Adrenal gland (tissue), 12 donors: Measurements from ENCODE around the gene CDKAL1. TPM values are rescaled to one million over a fixed set of nuclear protein-coding genes. Genes with fewer than 3 reads are reported as not detected.

Experiments used
- DNase-seq, 7 donors: peaks; one replicate each; pipeline ENCODE4 v3.0.0-alpha.2; 2019 to 2020
- H3K27ac ChIP-seq, 5 donors: fragments of 200-600 bp; sonication (generic) in 4 of 5; 1 replicate in 3 of 5; 2 replicates in 2 of 5; pipeline versions ENCODE4 v1.5.1 to v1.8.0; 2016 to 2020; ENCODE audit warnings: mild to moderate bottlenecking in 1 of 5
- H3K27me3 ChIP-seq: fragments of 200-600 bp; 2 replicates; pipeline ENCODE4 v1.8.0; 2021
- H3K36me3 ChIP-seq, 2 donors: fragments of 200-600 bp; replicated peaks in 1 of 2; 1 replicate in 1 of 2; 2 replicates in 1 of 2; pipeline versions ENCODE4 v1.5.1 to v1.8.0; 2018 to 2022
- H3K4me1 ChIP-seq, 2 donors: fragments of 200-600 bp; replicated peaks in 1 of 2; 1 replicate in 1 of 2; 2 replicates in 1 of 2; pipeline versions ENCODE4 v1.5.1 to v1.8.0; 2018 to 2021
- H3K4me3 ChIP-seq, 4 donors: fragments of 200-600 bp; sonication (generic) in 3 of 4; one replicate each; pipeline ENCODE4 v1.5.1; 2016 to 2018
- H3K9me3 ChIP-seq, 3 donors: fragments of 200-600 bp; sonication (generic) in 1 of 3; replicated peaks in 1 of 3; 1 replicate in 2 of 3; 2 replicates in 1 of 3; pipeline versions ENCODE4 v1.5.1 to v1.8.0; 2016 to 2021
- POLR2A ChIP-seq, 2 donors: fragments of 450-650 bp; IDR thresholded peaks; one replicate each; pipeline ENCODE4 v1.6.1; 2017; ENCODE audit warnings: antibody characterized with exemption in 2 of 2, mild to moderate bottlenecking in 2 of 2, moderate library complexity in 1 of 2
- WGBS, 4 donors: extraction: QIAGEN DNeasy Blood & Tissue Kit in 2 of 4; methylation state at CpG; one replicate each; pipeline versions ENCODE4 v1.1.5 to v1.1.7; 2013 to 2017; 5-methylcytosine and 5-hydroxymethylcytosine counted together
- intact Hi-C, 2 donors: fragments of 100-400 bp; cut with DNase I; formaldehyde crosslinking; loops; one replicate each; pipeline versions ENCODE4 v1.14.1 to v1.15.0; 2022 to 2023
- polyA plus RNA-seq, 3 donors: library from polyadenylated mRNA; stranded (reverse); fragments of 200-250 nt in 2 of 3; fragments of 350-450 nt in 1 of 3; fragmentation: Illumina TruSeq in 1 of 3; extraction: RNeasy Lipid Tissue Mini Kit (QIAGEN cat#74804) in 1 of 3; gene quantifications; one replicate each; pipeline ENCODE4 v1.2.3, GENCODE V29; 2013 to 2014
- total RNA-seq, 9 donors: library from RNA; depleted of rRNA in 4 of 9; stranded (reverse); fragments of >200 nt in 4 of 9; fragments of 120-200 nt in 1 of 9; fragmentation: NEBNext Ultra II Directional in 1 of 9; extraction: Animal tissue kit (Norgen Biotek cat#: 25700) in 1 of 9; gene quantifications; one replicate each; pipeline versions ENCODE4 v1.1.0 to v1.2.4, GENCODE V29; 2013 to 2023
- TF ChIP-seq, protein P1 (sequence below), 6 experiments: fragments of 450-650 bp in 4 of 6; fragments of 200-600 bp in 2 of 6; sonication (generic) in 1 of 6; IDR thresholded peaks; 1 replicate in 5 of 6; 2 replicates in 1 of 6; pipeline versions ENCODE4 v1.5.1 to v1.8.0; 2016 to 2021; ENCODE audit warnings: antibody characterized with exemption in 6 of 6, mild to moderate bottlenecking in 2 of 6, moderate library complexity in 1 of 6
- donor health status: healthy with polysubstance abuse.
- donor health status: Bipolar disorder and iron deficiency.
- donor health status: DM: yes; HTN: yes; CAD: no.
- donor health status: DM: no; HTN: no; CAD: no.
- donor health status: DM: no; HTN: no; CAD: no.
- donor health status: DM: yes; HTN: yes; CAD: no.

The CDKAL1 gene
- total and polyA plus RNA-seq, 12 donors, result 3.9 to 21.1 (median 10.6) TPM

DNA sequence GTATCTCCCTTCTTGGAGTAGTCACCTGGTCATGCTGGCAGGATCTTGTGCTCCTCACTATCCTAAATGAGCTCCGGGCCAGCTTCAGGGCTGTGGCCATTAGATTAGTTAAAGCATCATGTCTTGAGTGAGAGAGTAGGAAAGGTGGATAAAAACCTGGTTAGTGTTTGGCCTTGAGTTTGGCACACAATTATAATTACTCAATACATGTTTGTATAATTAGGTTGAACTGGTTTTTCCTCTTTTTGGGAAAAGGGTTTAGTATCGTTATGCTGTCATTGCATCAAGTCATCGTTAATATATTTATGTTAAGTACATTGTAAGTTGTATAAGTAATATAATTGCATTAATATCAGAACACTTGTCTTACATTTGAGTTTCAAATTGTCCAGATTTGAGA is 126.3 kb downstream of the CDKAL1 start:
- H3K36me3 ChIP-seq, result no peaks in the 10 kb centered on the region
- TF ChIP-seq, protein P1, sequence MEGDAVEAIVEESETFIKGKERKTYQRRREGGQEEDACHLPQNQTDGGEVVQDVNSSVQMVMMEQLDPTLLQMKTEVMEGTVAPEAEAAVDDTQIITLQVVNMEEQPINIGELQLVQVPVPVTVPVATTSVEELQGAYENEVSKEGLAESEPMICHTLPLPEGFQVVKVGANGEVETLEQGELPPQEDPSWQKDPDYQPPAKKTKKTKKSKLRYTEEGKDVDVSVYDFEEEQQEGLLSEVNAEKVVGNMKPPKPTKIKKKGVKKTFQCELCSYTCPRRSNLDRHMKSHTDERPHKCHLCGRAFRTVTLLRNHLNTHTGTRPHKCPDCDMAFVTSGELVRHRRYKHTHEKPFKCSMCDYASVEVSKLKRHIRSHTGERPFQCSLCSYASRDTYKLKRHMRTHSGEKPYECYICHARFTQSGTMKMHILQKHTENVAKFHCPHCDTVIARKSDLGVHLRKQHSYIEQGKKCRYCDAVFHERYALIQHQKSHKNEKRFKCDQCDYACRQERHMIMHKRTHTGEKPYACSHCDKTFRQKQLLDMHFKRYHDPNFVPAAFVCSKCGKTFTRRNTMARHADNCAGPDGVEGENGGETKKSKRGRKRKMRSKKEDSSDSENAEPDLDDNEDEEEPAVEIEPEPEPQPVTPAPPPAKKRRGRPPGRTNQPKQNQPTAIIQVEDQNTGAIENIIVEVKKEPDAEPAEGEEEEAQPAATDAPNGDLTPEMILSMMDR (IDR thresholded peaks at IDR 0.05), result no peak
- TF ChIP-seq POLR2A (IDR thresholded peaks at IDR 0.05), result no peak
- no peaks in the 10 kb centered on the region for H3K9me3 ChIP-seq
- no peak for DNase-seq
- H3K4me3 ChIP-seq, result no peak overlapping the region
- peaks cover 0 to 16% of the 10 kb centered on the region in 2 donors for H3K4me1 ChIP-seq
- H3K27ac ChIP-seq, result no peak overlapping the region
- no peaks in the 10 kb centered on the region for H3K27me3 ChIP-seq
- WGBS, 4 donors, result 95 to 99% (median 97%) methylated on average over 3 of the region's 3 CpGs
- intact Hi-C loops, result no loop called here

DNA sequence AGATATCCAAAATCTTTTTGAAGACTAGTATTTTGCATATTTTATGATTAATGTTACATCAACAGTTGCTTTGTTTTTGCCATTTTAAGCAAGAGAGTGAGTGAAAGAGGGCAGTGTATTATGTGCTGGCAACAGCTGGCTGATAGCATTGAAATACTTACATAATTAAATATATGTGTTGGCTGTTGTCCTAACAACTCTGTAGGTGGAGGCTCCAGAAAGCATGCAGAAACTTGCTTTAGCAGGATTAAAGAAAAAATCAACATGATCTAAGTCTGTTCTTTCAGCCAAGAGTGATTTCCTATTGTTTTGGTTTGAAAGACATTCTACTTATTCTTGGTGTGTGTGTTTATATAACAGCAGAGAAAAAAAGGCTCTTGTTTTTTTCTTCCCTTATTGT is 127.5 kb downstream of the CDKAL1 start:
- no peaks in the 10 kb centered on the region for H3K27me3 ChIP-seq
- no peak overlapping the region for H3K4me3 ChIP-seq
- TF ChIP-seq POLR2A (IDR thresholded peaks at IDR 0.05), result no peak
- TF ChIP-seq, protein P1 (IDR thresholded peaks at IDR 0.05), result no peak
- intact Hi-C loops, result no loop called here
- peaks cover 0 to 16% of the 10 kb centered on the region in 2 donors for H3K4me1 ChIP-seq
- no peak overlapping the region for H3K27ac ChIP-seq
- no peaks in the 10 kb centered on the region for H3K9me3 ChIP-seq
- no peak for DNase-seq
- H3K36me3 ChIP-seq, result no peaks in the 10 kb centered on the region

DNA sequence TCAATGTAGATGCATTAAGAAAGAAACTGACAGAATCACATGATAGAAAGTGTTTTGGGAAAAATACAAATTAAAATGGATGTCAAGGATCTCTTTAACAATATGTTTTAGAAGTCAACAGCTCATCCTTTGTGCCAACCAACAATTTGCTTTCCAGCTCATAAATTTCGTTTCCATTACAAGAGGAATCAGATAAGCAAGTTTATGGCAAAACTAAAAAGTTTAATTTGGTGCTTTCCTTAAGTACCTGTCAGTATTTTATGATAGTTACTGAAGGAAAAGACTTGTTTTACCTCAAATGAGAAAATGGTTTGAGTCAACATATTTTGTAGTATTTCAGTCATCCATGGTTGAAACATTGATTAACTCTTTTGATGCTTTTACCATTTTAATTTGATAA is 130.0 kb downstream of the CDKAL1 start:
- no peaks in the 10 kb centered on the region for H3K27me3 ChIP-seq
- no peaks in the 10 kb centered on the region for H3K9me3 ChIP-seq
- no peak overlapping the region for H3K4me3 ChIP-seq
- DNase-seq, result no peak
- intact Hi-C loops, result no loop called here
- no peak for TF ChIP-seq POLR2A (IDR thresholded peaks at IDR 0.05)
- TF ChIP-seq, protein P1 (IDR thresholded peaks at IDR 0.05), result no peak
- peaks cover 0 to 10% of the 10 kb centered on the region in 2 donors for H3K4me1 ChIP-seq
- no peaks in the 10 kb centered on the region for H3K36me3 ChIP-seq
- 68 to 81% (median 73%) methylated on average over 1 of the region's 1 CpG for WGBS, 4 donors
- H3K27ac ChIP-seq, result no peak overlapping the region

DNA sequence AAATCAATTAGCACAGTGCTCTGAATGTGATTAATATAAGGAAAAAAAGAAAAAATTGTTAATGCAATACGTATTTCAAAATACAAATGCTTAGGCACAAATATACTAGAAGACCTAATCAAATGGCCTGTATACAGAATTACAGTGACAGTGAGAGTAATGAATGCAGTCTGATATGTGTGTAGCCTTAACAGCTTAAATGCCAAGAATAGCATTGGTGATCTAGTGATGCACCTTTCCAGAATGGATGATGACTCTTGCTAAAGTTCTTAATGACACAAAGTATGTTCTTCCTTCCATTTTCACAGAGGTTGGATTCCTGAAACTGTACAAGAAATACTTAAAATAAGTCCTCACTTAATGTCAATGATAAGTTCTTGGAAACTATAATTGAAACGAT is 131.0 kb downstream of the CDKAL1 start:
- Histone ChIP-seq H3K4me1 (peaks cover 0 to 10% of the 10 kb centered on the region in 2 donors), H3K4me3 (no peak overlapping the region), H3K27me3 (no peaks in the 10 kb centered on the region), H3K27ac (no peak overlapping the region), H3K9me3 (no peaks in the 10 kb centered on the region), H3K36me3 (no peaks in the 10 kb centered on the region)
- DNase-seq, result no peak
- 48 to 97% (median 93%) methylated on average over 2 of the region's 2 CpGs for WGBS, 4 donors
- intact Hi-C loops, result no loop called here
- TF ChIP-seq, protein P1 (IDR thresholded peaks at IDR 0.05), result no peak
- no peak for TF ChIP-seq POLR2A (IDR thresholded peaks at IDR 0.05)
